GM23248 (cell line): Measurements from ENCODE around the gene PLAC1.

ENCODE experiments used
- EZH2 ChIP-seq: fragments of 200-600 bp; sonication (generic); IDR thresholded peaks from 2 replicates; pipeline ENCODE4 v1.6.1; 2018; ENCODE audit warnings: antibody characterized with exemption, mild to moderate bottlenecking; ENCODE audit not compliant: insufficient read depth, poor library complexity, severe bottlenecking
- EZH2phosphoT487 ChIP-seq: fragments of 200-600 bp; sonication (generic); IDR thresholded peaks from 2 replicates; pipeline ENCODE4 v1.6.1; 2018; ENCODE audit warnings: antibody characterized with exemption, moderate library complexity, mild to moderate bottlenecking, low read depth; ENCODE audit not compliant: insufficient read depth

DNA sequence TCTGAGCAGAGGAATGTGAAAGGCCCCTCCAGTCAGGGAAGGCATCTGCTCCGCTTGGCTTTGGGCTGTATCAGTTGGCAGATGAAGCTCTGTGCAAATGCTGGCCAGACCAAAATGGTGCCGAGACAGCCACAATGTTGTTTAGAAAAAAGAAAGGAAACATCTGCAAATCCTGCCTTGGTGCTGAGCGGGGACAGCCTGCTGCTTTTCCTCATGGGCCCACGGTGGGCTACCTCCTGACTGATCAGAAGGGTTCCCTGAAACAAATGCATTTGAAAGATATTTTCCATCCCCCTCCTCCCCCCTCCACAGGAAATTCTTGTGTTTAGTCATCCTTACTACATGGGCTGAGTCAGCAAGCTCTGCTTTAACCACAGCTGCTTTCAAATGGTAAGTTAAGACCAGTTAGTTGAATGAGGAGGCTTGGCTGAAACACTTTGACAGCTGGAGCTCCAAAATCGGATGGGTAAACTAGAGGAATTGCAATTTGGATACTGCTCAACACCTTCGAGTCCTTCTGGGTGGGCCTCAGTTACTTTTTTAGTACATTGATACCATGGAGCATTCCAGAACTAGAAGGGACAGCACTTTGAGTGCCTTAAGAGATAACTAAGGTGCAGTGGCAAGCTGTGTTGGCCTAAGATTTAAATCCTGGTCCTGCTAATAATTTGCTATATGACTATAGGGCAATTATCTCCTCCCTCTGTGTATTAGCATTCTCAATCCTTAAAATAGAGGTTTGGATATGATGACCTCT, 36.0 kb downstream of the PLAC1 start:
- TF ChIP-seq EZH2 (no peak), EZH2phosphoT487 (no peak)
